ENCODE data around the gene ITPR2. TPM values are rescaled to one million over a fixed set of nuclear protein-coding genes. Genes with fewer than 3 reads are reported as not detected.

The ITPR2 gene
- total RNA-seq, 2 experiments from 2014 or later, result 25.6 to 44.7 TPM

GRCh38 chr12:26369588-26369987 is 463.4 kb downstream of the ITPR2 start:
- CTCF ChIA-PET (ENCODE audit: unreplicated experiment), result no interaction called here
- Histone ChIP-seq H3K27ac (ENCODE audit: low read depth, low read length, poor library complexity, severe bottlenecking) (no peak overlapping the region), H3K4me1 (ENCODE audit: insufficient read depth, low read length, poor library complexity, severe bottlenecking) (no peaks in the 10 kb centered on the region), H3K4me2 (ENCODE audit: low read length) (no peak overlapping the region), H4K20me1 (ENCODE audit: insufficient read depth, low read length) (no peaks in the 10 kb centered on the region), H3K9me2 (ENCODE audit: insufficient read depth, low read length) (no peaks in the 10 kb centered on the region), H3K36me3 (ENCODE audit: insufficient read depth, low read length) (no peaks in the 10 kb centered on the region), H2AFZ (ENCODE audit: low read length) (no peak overlapping the region), H3K79me2 (ENCODE audit: insufficient read depth, low read depth, low read length) (no peaks in the 10 kb centered on the region), H3K9me3 (ENCODE audit: low read length) (no peaks in the 10 kb centered on the region), H3K4me3 (ENCODE audit: low read depth, low read length, poor library complexity, severe bottlenecking) (no peak overlapping the region)
- POLR2A ChIA-PET, result interaction anchor here (1.2 kb wide), 1 partner anchor 97 kb away, joined by 4 read pairs; no protein-coding TSS in a partner anchor
- no peak for TF ChIP-seq EZH2phosphoT487 (IDR thresholded peaks at IDR 0.05; ENCODE audit: borderline replicate concordance, low read depth, low read length)
- intact Hi-C loops (cut with micrococcal nuclease; ENCODE audit: unreplicated experiment), result no loop called here
- no peak for DNase-seq (ENCODE audit: low spot score)
- no TSS peak for BruUV-seq (replicated peaks)

DNA sequence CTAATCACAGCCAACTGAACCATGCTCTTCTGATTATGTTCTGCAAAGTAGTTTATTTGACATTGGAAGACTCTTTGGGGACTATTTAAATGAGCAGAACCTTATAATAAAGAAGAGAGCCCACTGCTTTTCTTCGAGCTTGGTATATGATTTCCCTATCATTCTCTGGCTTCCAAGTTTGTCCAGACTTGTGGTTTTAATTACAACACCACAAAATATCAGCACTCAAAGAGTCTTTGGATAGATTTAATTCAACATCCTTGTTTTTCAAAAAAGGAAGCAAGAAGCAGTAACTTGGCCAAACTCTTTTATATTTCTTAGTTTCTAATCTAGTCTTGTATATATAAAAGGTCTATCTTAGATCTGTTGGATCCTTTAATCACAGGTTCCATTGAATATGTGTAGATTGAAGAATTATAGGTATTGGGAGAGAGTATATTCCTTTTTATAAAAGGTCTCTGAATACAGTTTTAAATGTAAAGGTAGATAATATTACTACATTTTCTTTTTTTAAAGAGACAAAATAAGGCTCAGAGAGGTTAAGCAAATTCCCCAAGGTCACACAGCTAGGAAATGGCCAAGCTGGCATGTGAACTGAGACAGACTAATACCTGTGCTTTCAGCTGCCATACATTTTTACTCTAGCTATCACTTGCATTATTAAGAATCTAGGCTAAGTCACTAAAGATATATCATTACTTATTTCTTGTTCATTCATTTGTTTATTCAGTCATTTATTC is 464.8 kb downstream of the ITPR2 start:
- TF ChIP-seq, protein P1, sequence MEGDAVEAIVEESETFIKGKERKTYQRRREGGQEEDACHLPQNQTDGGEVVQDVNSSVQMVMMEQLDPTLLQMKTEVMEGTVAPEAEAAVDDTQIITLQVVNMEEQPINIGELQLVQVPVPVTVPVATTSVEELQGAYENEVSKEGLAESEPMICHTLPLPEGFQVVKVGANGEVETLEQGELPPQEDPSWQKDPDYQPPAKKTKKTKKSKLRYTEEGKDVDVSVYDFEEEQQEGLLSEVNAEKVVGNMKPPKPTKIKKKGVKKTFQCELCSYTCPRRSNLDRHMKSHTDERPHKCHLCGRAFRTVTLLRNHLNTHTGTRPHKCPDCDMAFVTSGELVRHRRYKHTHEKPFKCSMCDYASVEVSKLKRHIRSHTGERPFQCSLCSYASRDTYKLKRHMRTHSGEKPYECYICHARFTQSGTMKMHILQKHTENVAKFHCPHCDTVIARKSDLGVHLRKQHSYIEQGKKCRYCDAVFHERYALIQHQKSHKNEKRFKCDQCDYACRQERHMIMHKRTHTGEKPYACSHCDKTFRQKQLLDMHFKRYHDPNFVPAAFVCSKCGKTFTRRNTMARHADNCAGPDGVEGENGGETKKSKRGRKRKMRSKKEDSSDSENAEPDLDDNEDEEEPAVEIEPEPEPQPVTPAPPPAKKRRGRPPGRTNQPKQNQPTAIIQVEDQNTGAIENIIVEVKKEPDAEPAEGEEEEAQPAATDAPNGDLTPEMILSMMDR (conservative IDR thresholded peaks at IDR 0.05; ENCODE audit: low read length), result no peak
- no peak for TF ChIP-seq EZH2phosphoT487 (IDR thresholded peaks at IDR 0.05; ENCODE audit: borderline replicate concordance, low read depth, low read length)
- intact Hi-C loops (cut with micrococcal nuclease; ENCODE audit: unreplicated experiment), result no loop called here

GRCh38 chr12:26361964-26362363 is 471.0 kb downstream of the ITPR2 start:
- POLR2A ChIA-PET, result interaction anchor here (0.6 to 0.8 kb wide), 2 partner anchors 9 to 67 kb away, joined by 3 read pairs; no protein-coding TSS in a partner anchor

More for the DNA sequence above, 464.8 kb downstream of the ITPR2 start:
- Histone ChIP-seq H2AFZ (ENCODE audit: low read length) (no peak overlapping the region), H4K20me1 (ENCODE audit: insufficient read depth, low read length) (no peaks in the 10 kb centered on the region), H3K27ac (ENCODE audit: low read depth, low read length, poor library complexity, severe bottlenecking) (no peak overlapping the region), H3K79me2 (ENCODE audit: insufficient read depth, low read depth, low read length) (no peaks in the 10 kb centered on the region), H3K9me3 (ENCODE audit: low read length) (no peaks in the 10 kb centered on the region), H3K4me3 (ENCODE audit: low read depth, low read length, poor library complexity, severe bottlenecking) (no peak overlapping the region), H3K4me1 (ENCODE audit: insufficient read depth, low read length, poor library complexity, severe bottlenecking) (no peaks in the 10 kb centered on the region), H3K36me3 (ENCODE audit: insufficient read depth, low read length) (no peaks in the 10 kb centered on the region), H3K4me2 (ENCODE audit: low read length) (no peak overlapping the region), H3K9me2 (ENCODE audit: insufficient read depth, low read length) (no peaks in the 10 kb centered on the region)
- POLR2A ChIA-PET, result interaction anchor here (1.1 to 1.2 kb wide), 2 partner anchors 99 to 278 kb away, joined by 3 to 4 read pairs; no protein-coding TSS in a partner anchor
- BruUV-seq (replicated peaks), result no TSS peak
- no peak for DNase-seq (ENCODE audit: low spot score)
- CTCF ChIA-PET (ENCODE audit: unreplicated experiment), result no interaction called here

More at GRCh38 chr12:26361964-26362363, 471.0 kb downstream of the ITPR2 start:
- Histone ChIP-seq H3K79me2 (ENCODE audit: insufficient read depth, low read depth, low read length) (no peaks in the 10 kb centered on the region), H4K20me1 (ENCODE audit: insufficient read depth, low read length) (no peaks in the 10 kb centered on the region), H3K4me2 (ENCODE audit: low read length) (no peak overlapping the region), H3K9me3 (ENCODE audit: low read length) (no peaks in the 10 kb centered on the region), H3K4me1 (ENCODE audit: insufficient read depth, low read length, poor library complexity, severe bottlenecking) (no peaks in the 10 kb centered on the region), H3K9me2 (ENCODE audit: insufficient read depth, low read length) (no peaks in the 10 kb centered on the region), H3K4me3 (ENCODE audit: low read depth, low read length, poor library complexity, severe bottlenecking) (no peak overlapping the region), H2AFZ (ENCODE audit: low read length) (no peak overlapping the region), H3K36me3 (ENCODE audit: insufficient read depth, low read length) (no peaks in the 10 kb centered on the region), H3K27ac (ENCODE audit: low read depth, low read length, poor library complexity, severe bottlenecking) (no peak overlapping the region)
- BruUV-seq (replicated peaks), result no TSS peak
- TF ChIP-seq, protein P1 (conservative IDR thresholded peaks at IDR 0.05; ENCODE audit: low read length), result no peak
- no peak for TF ChIP-seq EZH2phosphoT487 (IDR thresholded peaks at IDR 0.05; ENCODE audit: borderline replicate concordance, low read depth, low read length)
- intact Hi-C loops (cut with micrococcal nuclease; ENCODE audit: unreplicated experiment), result no loop called here
- no peak for DNase-seq (ENCODE audit: low spot score)
- CTCF ChIA-PET (ENCODE audit: unreplicated experiment), result no interaction called here
